ENCODE measurements around the gene MYBBP1A.

DNA sequence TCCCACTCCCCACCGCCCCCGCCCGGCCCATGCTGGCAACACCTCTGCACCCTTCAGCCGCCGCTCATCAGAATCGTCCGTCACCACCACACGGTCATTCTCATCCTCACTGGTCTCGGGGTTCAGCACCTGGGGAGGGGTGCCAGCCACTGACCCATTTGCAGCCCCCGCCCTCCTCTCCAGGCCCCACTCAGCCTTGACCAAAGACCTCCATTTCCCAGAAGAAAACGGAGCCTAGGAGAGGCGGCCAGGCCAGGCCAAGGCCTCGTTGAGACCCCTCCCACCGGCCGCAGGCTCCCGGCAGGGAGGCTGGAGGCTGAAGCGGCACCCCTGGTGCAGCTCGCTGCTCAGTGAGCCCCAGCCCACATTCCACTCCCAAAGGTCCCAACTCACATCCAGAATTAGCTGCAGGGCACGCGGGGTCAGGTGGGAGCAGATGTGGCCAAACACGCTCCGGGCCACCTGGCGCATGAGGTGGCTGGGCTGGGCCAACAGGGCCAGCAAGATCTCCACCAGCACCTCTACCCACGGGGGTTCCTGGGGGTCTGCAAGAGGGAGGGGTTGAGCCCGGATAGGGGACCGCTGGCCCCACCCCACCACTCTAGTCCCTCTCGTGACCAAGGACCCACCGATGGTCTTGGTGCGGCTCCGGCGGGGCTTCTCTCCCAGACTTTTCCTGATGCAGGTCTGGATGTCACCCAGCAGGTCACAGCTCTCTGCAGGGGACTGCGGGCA lies 9.8 kb downstream of the MYBBP1A start:
- TF ChIP-seq CTCF (IDR thresholded peaks at IDR 0.05; ENCODE audit: control extremely low read depth in 1 of 3, insufficient read depth in 1 of 3, low read depth in 1 of 3, low read length in 3 of 3) (no peak), HDAC6 (IDR thresholded peaks at IDR 0.05; ENCODE audit: low read depth, low read length) (no peak), EZH2 (IDR thresholded peaks at IDR 0.05; ENCODE audit: low read depth, low read length, severe bottlenecking) (no peak), SIN3A (conservative IDR thresholded peaks at IDR 0.05 in 1 of 2, IDR thresholded peaks at IDR 0.05 in 1 of 2; ENCODE audit: low read depth in 1 of 2, low read length in 2 of 2) (no peak), POLR2AphosphoS5 (IDR thresholded peaks at IDR 0.05; ENCODE audit: low read depth, low read length) (no peak), POLR2A (IDR thresholded peaks at IDR 0.05; ENCODE audit: control extremely low read depth in 1 of 2, low read depth in 2 of 2, low read length in 2 of 2) (no peak), HDAC2 (IDR thresholded peaks at IDR 0.05; ENCODE audit: borderline replicate concordance in 1 of 2, low read depth in 2 of 2, low read length in 2 of 2) (no peak), NANOG (IDR thresholded peaks at IDR 0.05; ENCODE audit: insufficient read depth, low read depth, low read length, poor library complexity, severe bottlenecking) (no peak), KDM5A (IDR thresholded peaks at IDR 0.05; ENCODE audit: low read length) (no peak), MAX (IDR thresholded peaks at IDR 0.05) (no peak), SP2 (IDR thresholded peaks at IDR 0.05; ENCODE audit: low read length) (no peak)
- TF ChIP-seq, protein P1, sequence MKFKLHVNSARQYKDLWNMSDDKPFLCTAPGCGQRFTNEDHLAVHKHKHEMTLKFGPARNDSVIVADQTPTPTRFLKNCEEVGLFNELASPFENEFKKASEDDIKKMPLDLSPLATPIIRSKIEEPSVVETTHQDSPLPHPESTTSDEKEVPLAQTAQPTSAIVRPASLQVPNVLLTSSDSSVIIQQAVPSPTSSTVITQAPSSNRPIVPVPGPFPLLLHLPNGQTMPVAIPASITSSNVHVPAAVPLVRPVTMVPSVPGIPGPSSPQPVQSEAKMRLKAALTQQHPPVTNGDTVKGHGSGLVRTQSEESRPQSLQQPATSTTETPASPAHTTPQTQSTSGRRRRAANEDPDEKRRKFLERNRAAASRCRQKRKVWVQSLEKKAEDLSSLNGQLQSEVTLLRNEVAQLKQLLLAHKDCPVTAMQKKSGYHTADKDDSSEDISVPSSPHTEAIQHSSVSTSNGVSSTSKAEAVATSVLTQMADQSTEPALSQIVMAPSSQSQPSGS (IDR thresholded peaks at IDR 0.05; ENCODE audit: low read length), result no peak
